NCI-H460 (cell line): ENCODE results near the gene IFT20. TPM values are rescaled to one million over a fixed set of nuclear protein-coding genes. Genes with fewer than 3 reads are reported as not detected.
"Not testable (repeated sequence)": the region's sequence is repeated elsewhere in the genome, so short reads cannot be mapped to it uniquely, and the experiment has no call there.

ENCODE experiments used
- DNase-seq: peaks from one replicate; pipeline ENCODE4 v3.0.0-alpha.2; 2016; ENCODE audit warnings: low read depth; ENCODE audit errors: extremely low read depth
- total RNA-seq: library from RNA; depleted of rRNA; stranded (reverse); fragments of >200 nt; shearing (Covaris generic); gene quantifications from 2 replicates; pipeline ENCODE4 v1.2.3, GENCODE V29; 2014; rRNA removed

Gene IFT20
- total RNA-seq, 1 experiment from 2014 or later: 47.5 TPM

GRCh38 chr17:28317099-28317965 is 17.9 kb downstream of the IFT20 start:
- DNase-seq: no peak

- no peak for DNase-seq
These were observed 19.2 kb downstream of the IFT20 start for GRCh38 chr17:28315846-28316705.

DNA sequence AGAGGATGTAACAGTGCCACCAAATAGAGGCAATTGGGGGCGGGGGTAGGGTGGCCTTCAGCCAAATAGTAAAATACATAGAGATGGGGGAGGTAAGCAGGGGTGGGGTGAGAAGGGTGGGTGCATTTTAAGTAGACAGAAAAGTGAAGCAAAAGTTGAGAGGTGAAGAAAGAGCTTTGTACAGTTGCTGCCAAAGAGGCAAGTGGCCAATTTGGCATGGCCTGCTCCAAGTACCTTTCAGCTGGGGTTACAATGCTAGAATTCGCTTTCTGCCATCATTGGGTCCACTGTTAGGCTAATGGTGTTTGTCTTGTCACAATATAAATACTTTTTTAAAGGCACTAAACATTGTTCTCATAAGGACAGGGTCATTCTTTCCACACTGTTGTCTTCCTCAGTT is 21.4 kb downstream of the IFT20 start:
- no peak for DNase-seq

DNA sequence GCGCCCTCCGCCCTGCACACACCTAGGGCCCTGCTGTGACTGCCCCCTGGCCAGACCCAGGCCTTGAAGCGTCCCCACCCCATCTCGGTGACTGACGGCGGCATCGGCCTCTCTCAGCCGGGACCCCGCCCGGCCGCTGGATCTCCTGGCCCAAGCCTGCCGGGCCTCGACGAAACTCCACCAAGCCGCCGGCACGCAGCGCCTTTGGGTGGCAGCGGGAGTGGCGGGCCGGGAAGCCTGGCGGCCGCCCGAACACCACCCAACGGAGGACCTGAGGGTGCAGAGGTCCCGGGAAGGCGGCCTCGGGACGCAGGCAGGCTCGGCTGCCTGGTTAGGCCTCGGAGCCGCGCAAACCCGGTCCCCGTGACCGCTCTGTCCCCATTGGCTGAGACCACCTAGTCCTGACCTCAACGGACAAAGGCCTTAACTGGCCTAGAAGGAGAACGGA is 28.3 kb downstream of the IFT20 start:
- DNase-seq: no peak

GRCh38 chr17:28298449-28298848 is 36.8 kb downstream of the IFT20 start:
- no peak for DNase-seq

- no peak for DNase-seq
These were observed 39.3 kb downstream of the IFT20 start for GRCh38 chr17:28295677-28296578.

- no peak for DNase-seq
These were observed 41.3 kb downstream of the IFT20 start for GRCh38 chr17:28293994-28294393.

DNA sequence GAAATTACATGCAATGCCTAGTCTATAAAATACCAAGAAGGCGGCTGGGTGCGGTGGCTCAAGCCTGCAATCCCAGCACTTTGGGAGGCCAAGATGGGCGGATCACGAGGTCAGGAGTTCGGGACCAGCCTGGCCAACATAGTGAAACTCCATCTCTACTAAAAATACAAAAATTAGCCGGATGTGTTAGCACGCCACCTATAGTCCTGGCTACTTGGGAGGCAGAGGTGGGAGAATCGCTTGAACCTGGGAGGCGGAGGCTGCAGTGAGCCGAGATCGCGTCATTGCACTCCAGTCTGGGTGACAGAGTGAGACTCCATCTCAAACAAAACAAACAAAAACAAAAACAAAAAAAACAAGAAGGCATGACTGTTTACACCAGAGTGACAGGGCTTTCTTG is 42.4 kb downstream of the IFT20 start:
- not testable (repeated sequence) for DNase-seq

DNA sequence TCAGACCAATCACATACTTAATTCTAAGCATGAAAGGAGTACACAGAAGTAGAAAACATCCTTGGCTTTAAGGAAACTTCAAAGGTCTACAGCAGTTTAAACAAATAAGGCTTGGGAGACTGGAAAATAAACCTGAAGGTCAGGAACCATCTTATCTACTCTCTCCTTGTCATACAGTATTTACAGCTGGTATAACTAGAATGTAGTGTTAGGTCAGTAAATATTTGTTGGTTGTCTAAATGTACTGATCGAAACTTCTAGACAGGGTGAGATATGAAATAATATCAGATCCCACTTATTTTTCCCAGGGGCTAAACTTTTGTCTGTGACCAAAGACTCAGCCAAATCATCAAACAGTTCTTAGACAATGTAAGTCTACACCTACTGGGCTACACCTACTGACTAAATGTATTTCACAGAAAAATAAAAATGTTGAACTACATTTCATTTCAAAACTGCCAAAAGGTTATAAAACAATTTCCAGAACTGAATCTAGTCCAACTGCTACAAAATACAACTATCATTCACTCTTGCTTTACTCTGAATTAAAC is 43.4 kb downstream of the IFT20 start:
- DNase-seq: no peak

DNA sequence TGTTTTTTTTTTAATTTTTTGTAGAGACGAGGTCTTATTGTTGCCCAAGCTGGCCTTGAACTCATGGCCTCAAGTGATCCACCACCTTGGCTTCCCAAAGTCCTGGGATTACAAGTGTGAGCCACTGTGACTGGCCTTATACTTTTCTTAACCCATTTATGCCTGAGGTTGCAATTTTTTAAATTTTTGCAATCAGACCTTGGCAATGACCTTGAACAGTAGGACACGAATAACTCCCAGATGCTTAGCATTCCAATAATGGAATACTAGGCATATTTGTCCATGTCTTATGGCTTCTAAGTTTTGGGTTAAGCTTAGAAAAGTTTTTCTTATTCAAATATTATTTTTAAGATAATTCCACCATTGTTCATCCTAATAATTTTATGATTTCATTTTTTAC is 44.6 kb downstream of the IFT20 start:
- no peak for DNase-seq

DNA sequence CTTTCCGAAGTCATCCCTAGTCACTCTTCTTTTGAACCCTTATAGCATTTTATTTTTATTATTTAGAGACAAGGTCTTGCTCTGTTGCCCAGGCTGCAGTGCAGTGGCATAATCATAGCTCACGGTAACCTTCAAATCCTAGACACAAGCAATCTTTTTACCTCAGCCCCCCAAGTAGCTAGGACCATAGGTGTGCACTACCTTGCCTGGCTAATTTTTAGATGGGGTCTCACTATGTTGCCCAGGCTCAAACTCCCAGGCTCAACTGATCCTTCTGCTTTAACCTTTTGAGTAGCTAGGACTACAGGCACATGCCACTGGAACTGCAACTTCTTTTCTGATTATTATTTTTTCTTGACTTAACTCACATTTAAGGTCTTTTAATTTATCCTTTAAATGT is 49.3 kb downstream of the IFT20 start:
- no peak for DNase-seq

- DNase-seq: no peak
These were observed 52.7 kb downstream of the IFT20 start for GRCh38 chr17:28282596-28282995.

- DNase-seq: no peak
These were observed 54.4 kb downstream of the IFT20 start for GRCh38 chr17:28280826-28281225.

- no peak for DNase-seq
These were observed 55.9 kb downstream of the IFT20 start for GRCh38 chr17:28279411-28279810.

Other genes starting within 250 kb of the IFT20 start
- 36.5 and 38.3 TPM in 2 replicates for gene TMEM97, start 16.3 kb downstream of the IFT20 start, total RNA-seq
- 31.0 and 31.2 TPM in 2 replicates for gene TNFAIP1, start 289 bp upstream of the IFT20 start, total RNA-seq
- 149 and 160 TPM in 2 replicates for gene POLDIP2, start 22.1 kb upstream of the IFT20 start, total RNA-seq
- gene SEBOX, start 29.7 kb upstream of the IFT20 start, total RNA-seq: not detected in 2 replicates
- 7.1 and 7.6 TPM in 2 replicates for gene VTN, start 34.8 kb upstream of the IFT20 start, total RNA-seq
- 4.5 and 6.1 TPM in 2 replicates for gene SARM1, start 36.2 kb upstream of the IFT20 start, total RNA-seq
- 11.1 and 11.3 TPM in 2 replicates for gene SLC46A1, start 70.7 kb upstream of the IFT20 start, total RNA-seq
- gene SLC13A2, start 138.2 kb upstream of the IFT20 start, total RNA-seq: not detected in 2 replicates
- gene FOXN1, start 170.9 kb upstream of the IFT20 start, total RNA-seq: 0.17 TPM in 1 of 2 replicates, not detected in the other
- 23.6 and 24.2 TPM in 2 replicates for gene UNC119, start 217.2 kb upstream of the IFT20 start, total RNA-seq
- gene PIGS, start 236.1 kb upstream of the IFT20 start, total RNA-seq: 48.2 and 57.7 TPM in 2 replicates
- gene ALDOC, start 241.4 kb upstream of the IFT20 start, total RNA-seq: 27.9 and 37.3 TPM in 2 replicates